ENCODE results near the gene MDH2.
"Not testable (repeated sequence)": the region's sequence is repeated elsewhere in the genome, so short reads cannot be mapped to it uniquely, and the experiment has no call there.

Gene MDH2

DNA sequence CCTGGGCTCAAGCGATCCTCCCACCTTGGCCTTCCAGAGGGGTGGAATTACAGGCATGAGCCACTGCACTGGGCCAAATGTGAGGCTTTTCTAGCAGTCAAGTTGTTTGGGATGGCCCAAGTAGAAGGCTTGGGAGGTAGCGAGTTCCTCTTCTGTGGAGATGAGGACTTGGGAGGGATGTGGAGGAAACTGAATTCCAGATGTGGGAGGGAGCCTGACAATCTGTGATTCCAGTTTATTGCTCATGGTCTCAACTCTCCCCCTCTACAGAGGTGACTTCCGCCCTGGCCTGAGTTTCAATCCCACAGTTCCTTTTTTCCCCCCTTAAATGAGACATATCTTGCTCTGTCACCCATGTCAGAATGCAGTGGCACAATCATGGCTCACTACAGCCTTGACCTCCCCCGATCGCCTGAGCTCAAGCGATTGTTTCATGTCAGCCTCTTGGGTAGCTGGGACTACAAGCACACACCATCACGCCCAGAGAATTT, 3.5 kb upstream of the MDH2 start:
- no peak for FAIRE-seq
- DNase-seq (ENCODE audit: extremely low spot score, insufficient read length, low read depth), result no peak

DNA sequence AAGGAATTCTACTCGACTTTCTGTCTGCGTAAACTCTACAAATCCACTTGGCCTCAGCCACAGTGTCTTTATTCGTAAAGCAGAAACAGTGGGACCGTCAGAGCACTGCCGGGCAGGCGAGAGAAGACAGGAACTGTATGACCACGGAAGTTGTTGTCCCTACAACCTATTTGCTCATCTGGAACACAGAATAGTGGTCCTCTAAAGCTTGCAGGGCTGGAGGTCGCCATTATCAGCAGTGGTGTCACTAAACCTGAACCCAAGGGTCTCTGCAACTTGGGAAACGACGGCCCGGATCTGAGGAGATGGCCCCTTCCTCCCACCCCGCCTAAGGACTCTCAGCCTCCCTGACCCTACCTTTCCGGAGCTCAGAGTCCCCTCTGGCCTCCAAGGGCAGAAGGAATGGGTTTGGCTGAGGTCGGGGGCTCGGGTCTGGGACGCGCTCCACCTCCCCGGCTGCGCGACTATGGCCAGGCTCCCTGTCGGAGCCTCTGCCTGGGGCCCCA, 548 bp upstream of the MDH2 start:
- DNase-seq (ENCODE audit: extremely low spot score, insufficient read length, low read depth) (no peak), FAIRE-seq (no peak)

- DNase-seq (ENCODE audit: extremely low spot score, insufficient read length, low read depth) (no peak), FAIRE-seq (no peak)
Observed at GRCh38 chr7:76048668-76048988, 722 bp downstream of the MDH2 start.

GRCh38 chr7:76049295-76049694, 1.4 kb downstream of the MDH2 start:
- no peak for DNase-seq (ENCODE audit: extremely low spot score, insufficient read length, low read depth)
- FAIRE-seq, result no peak

GRCh38 chr7:76050545-76050944, 2.6 kb downstream of the MDH2 start:
- no peak for DNase-seq (ENCODE audit: extremely low spot score, insufficient read length, low read depth)
- FAIRE-seq, result no peak

- FAIRE-seq (no peak), DNase-seq (ENCODE audit: extremely low spot score, insufficient read length, low read depth) (no peak)
Observed at GRCh38 chr7:76051840-76052239, 3.9 kb downstream of the MDH2 start.

DNA sequence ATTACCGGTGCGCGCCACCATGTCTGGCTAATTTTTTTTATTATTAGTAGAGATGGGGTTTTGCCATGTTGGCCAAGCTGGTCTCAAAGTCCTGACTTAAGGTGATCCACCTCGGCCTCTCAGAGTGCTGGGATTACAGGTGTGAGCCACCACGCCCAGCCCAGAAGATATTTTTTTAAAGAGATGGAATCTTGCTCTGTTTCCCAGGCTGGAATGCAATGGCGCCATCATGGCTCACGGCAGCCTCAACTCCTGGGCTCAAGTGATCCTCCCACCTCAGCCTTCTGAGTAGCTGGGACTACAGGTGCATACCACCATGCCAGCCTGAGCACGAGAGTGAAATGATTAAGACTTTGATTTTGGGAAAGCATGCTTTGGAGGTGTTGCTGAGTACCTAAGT, 4.8 kb downstream of the MDH2 start:
- not testable (repeated sequence) for FAIRE-seq; DNase-seq (ENCODE audit: extremely low spot score, insufficient read length, low read depth)

DNA sequence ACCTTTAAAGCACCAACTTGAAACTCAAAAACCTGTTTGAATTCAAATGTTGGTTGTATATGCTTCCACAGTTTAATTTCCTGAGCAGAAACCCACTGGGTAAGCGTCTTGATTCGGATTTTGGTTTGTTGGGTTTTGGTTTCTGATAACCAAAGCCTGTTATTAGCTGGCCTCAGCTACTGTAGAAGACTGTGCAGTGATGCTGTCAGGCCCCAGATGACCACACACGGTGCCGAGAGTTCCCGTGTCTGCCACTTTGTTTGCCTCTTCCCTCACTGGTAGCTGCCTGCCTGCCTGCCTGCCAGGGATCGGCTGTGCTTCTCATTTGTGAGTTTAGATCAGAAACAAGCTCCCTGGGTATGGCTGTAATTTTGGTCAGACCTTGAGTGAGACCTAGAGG, 5.6 kb downstream of the MDH2 start:
- FAIRE-seq, result no peak

GRCh38 chr7:76054123-76055120, 6.5 kb downstream of the MDH2 start:
- no peak for FAIRE-seq

More for the DNA sequence above, 5.6 kb downstream of the MDH2 start:
- no peak for DNase-seq (ENCODE audit: extremely low spot score, insufficient read length, low read depth)

DNA sequence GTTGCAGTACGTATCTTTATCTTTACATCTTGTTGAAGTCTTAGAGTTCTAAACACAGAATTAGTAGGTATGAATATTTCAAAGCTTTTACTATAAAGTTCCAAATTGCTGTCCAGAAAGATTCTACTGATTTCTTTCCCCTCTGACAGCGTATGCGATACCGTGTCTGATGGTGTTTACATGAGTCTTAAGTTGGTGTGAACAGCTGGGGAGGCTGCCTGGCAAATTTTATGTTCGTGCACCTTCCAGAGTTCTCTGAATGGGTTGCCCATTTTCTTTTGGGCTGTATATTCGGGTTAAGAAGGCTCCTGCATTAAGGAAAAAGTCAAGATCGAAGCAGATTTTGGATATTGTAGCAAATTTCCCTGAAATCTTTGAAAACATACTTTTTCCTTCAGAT, 8.3 kb downstream of the MDH2 start:
- no peak for DNase-seq (ENCODE audit: extremely low spot score, insufficient read length, low read depth)
- FAIRE-seq, result no peak

More at GRCh38 chr7:76054123-76055120, 6.5 kb downstream of the MDH2 start:
- no peak for DNase-seq (ENCODE audit: extremely low spot score, insufficient read length, low read depth)

GRCh38 chr7:76057103-76057812, 9.4 kb downstream of the MDH2 start:
- DNase-seq (ENCODE audit: extremely low spot score, insufficient read length, low read depth), result no peak
- no peak for FAIRE-seq

- FAIRE-seq (no peak), DNase-seq (ENCODE audit: extremely low spot score, insufficient read length, low read depth) (no peak)
Observed at GRCh38 chr7:76057813-76058145, 9.9 kb downstream of the MDH2 start.

DNA sequence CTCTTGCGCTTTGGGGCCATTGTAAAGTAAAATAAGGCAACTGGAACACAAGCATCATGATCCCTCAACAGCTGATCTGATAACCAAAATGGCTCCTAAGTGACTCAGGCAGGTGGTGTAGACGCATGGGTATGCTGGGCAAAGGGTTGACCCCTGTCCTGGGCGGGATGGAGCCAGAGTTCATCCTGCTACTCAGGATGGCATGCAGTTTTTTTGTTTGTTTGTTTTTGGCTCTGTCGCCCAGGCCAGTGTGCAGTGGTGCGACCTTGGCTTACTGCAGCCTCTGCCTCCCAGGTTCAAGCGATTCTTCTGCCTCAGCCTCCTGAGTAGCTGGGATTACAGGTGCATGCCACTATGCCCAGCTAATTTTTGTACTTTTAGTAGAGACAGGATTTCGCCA, 10.8 kb downstream of the MDH2 start:
- not testable (repeated sequence) for FAIRE-seq; DNase-seq (ENCODE audit: extremely low spot score, insufficient read length, low read depth)

- FAIRE-seq (no peak), DNase-seq (ENCODE audit: extremely low spot score, insufficient read length, low read depth) (no peak)
Observed at GRCh38 chr7:76060842-76061241, 12.9 kb downstream of the MDH2 start.

- DNase-seq (ENCODE audit: extremely low spot score, insufficient read length, low read depth) (no peak), FAIRE-seq (no peak)
Observed at GRCh38 chr7:76062254-76062653, 14.3 kb downstream of the MDH2 start.

GRCh38 chr7:76063114-76063513, 15.2 kb downstream of the MDH2 start:
- FAIRE-seq (no peak), DNase-seq (ENCODE audit: extremely low spot score, insufficient read length, low read depth) (no peak)

DNA sequence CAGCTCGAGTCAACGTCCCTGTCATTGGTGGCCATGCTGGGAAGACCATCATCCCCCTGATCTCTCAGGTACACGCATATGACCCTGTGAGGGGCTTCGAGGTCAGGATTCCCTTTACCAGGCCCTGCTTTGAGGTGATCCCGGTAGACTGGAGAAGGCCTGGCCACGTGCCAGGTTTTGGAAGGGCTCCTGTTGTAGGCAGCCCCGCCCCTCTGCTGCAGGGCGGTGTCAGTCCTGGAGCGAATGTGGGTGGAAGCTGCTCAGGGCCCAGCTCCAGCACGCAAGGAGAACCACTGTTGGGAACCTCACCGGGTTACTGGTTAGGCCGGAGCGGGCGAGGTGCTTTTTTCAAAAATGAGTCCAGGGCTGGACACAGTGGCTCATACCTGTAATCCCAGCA, 15.6 kb downstream of the MDH2 start:
- FAIRE-seq (no peak), DNase-seq (ENCODE audit: extremely low spot score, insufficient read length, low read depth) (no peak)

- DNase-seq (ENCODE audit: extremely low spot score, insufficient read length, low read depth), result no peak
- no peak for FAIRE-seq
Observed at GRCh38 chr7:76064208-76064970, 16.5 kb downstream of the MDH2 start.

- no peak for FAIRE-seq
- DNase-seq (ENCODE audit: extremely low spot score, insufficient read length, low read depth), result no peak
Observed at GRCh38 chr7:76065016-76065612, 17.2 kb downstream of the MDH2 start.

Data from GM18507 (cell line).